ES-I3 (cell line): Measurements from ENCODE around the gene CNPY1.

Experiments used
- H3K36me3 ChIP-seq: 2 replicates; pipeline ENCODE4 v1.6.1; 2013; ENCODE audit warnings: mild to moderate bottlenecking, low read length, control low read depth, moderate library complexity; ENCODE audit not compliant: insufficient read depth
- H3K4me1 ChIP-seq: 2 replicates; pipeline ENCODE4 v1.6.1; 2013; ENCODE audit warnings: mild to moderate bottlenecking, control low read depth, low read length; ENCODE audit not compliant: insufficient read depth
- H3K9ac ChIP-seq: 2 replicates; pipeline ENCODE4 v1.6.1; 2013; ENCODE audit warnings: low read depth, mild to moderate bottlenecking, low read length, moderate library complexity
- H3K9me3 ChIP-seq: 2 replicates; pipeline ENCODE4 v1.6.1; 2013; ENCODE audit warnings: mild to moderate bottlenecking, low read length, moderate library complexity; ENCODE audit not compliant: control insufficient read depth, insufficient read depth

CNPY1 gene

GRCh38 chr7:155584261-155584660 lies 37.9 kb upstream of the CNPY1 start:
- no peaks in the 10 kb centered on the region for H3K36me3 ChIP-seq
- H3K9me3 ChIP-seq, result no peaks in the 10 kb centered on the region
- no peak overlapping the region for H3K9ac ChIP-seq
- no peaks in the 10 kb centered on the region for H3K4me1 ChIP-seq

- H3K9ac ChIP-seq, result no peak overlapping the region
- no peaks in the 10 kb centered on the region for H3K9me3 ChIP-seq
- H3K4me1 ChIP-seq, result no peaks in the 10 kb centered on the region
- H3K36me3 ChIP-seq, result no peaks in the 10 kb centered on the region
Measured at GRCh38 chr7:155583636-155584035, 37.3 kb upstream of the CNPY1 start.

- Histone ChIP-seq H3K9ac (no peak overlapping the region), H3K4me1 (no peaks in the 10 kb centered on the region), H3K36me3 (no peaks in the 10 kb centered on the region), H3K9me3 (no peaks in the 10 kb centered on the region)
Measured at GRCh38 chr7:155581954-155582353, 35.6 kb upstream of the CNPY1 start.

- H3K4me1 ChIP-seq, result no peaks in the 10 kb centered on the region
- no peaks in the 10 kb centered on the region for H3K36me3 ChIP-seq
- no peaks in the 10 kb centered on the region for H3K9me3 ChIP-seq
- H3K9ac ChIP-seq, result no peak overlapping the region
Measured at GRCh38 chr7:155581107-155581830, 34.9 kb upstream of the CNPY1 start.

GRCh38 chr7:155580367-155580766 lies 34.0 kb upstream of the CNPY1 start:
- H3K36me3 ChIP-seq, result no peaks in the 10 kb centered on the region

GRCh38 chr7:155579565-155579964 lies 33.2 kb upstream of the CNPY1 start:
- Histone ChIP-seq H3K4me1 (no peaks in the 10 kb centered on the region), H3K9me3 (no peaks in the 10 kb centered on the region), H3K9ac (no peak overlapping the region), H3K36me3 (no peaks in the 10 kb centered on the region)

More at GRCh38 chr7:155580367-155580766, 34.0 kb upstream of the CNPY1 start:
- no peaks in the 10 kb centered on the region for H3K9me3 ChIP-seq
- H3K9ac ChIP-seq, result no peak overlapping the region
- H3K4me1 ChIP-seq, result no peaks in the 10 kb centered on the region

DNA sequence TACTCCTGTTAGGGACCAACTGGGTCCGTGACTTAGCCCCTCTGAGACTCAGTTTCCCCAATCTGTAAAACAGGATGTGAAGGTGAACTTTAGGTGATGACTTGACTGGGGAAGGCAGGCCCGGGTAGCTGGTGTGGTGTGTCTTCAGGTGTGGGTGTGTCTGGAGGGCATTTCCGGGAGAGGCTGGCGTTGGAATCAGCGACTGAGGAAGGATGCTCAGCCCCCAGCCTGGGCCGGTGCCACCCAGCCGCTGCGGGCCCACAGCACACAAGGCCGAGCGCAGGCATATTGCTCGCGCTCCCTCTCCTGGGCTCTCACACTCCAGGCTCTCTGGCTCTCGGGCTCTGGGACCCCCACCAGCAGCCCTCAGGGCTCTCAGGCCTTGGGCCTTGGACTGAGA lies 31.7 kb upstream of the CNPY1 start:
- Histone ChIP-seq H3K9ac (no peak overlapping the region), H3K4me1 (no peaks in the 10 kb centered on the region), H3K36me3 (no peaks in the 10 kb centered on the region), H3K9me3 (no peaks in the 10 kb centered on the region)

DNA sequence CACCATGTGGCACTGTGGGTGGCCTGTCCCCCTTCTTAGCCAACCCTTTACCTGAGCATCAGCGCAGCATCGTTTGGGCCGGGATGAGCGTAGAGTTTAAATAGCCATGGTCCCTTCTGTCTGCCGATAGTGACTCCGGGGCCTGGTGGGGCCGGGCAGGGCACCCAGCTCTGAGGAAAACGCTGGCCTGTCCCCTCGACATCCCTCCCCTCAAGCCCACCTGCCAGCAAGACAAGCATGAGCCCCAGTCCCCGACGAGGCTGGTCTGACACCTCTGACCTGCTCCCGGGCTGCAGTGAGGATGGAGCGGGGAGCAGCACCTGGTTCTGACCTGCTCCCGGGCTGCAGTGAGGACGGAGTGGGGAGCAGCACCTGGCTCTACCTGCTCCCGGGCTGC lies 31.1 kb upstream of the CNPY1 start:
- Histone ChIP-seq H3K4me1 (no peaks in the 10 kb centered on the region), H3K9me3 (no peaks in the 10 kb centered on the region), H3K9ac (no peak overlapping the region), H3K36me3 (no peaks in the 10 kb centered on the region)

GRCh38 chr7:155576900-155577508 lies 30.6 kb upstream of the CNPY1 start:
- Histone ChIP-seq H3K36me3 (no peaks in the 10 kb centered on the region), H3K4me1 (no peaks in the 10 kb centered on the region), H3K9ac (no peak overlapping the region), H3K9me3 (no peaks in the 10 kb centered on the region)

DNA sequence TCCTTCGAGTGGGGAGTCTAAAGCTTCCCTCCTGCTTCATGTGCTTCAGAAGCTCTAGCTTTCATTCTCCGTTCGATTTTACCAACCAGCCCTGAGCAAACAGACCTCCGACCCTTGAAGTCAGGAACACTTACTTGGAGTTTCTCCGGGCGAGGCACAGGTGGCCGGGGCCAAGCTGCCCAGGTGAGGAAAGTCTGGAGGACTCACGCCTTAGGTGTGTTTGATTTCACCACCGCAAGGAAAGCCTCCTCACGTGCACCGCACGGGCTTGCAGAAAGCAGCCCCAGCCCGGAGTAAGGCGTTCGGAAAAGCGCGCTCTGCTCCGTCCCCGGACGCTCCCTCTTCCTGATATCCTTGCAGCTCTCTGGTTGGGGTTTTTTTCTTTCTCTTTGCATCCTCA lies 30.1 kb upstream of the CNPY1 start:
- H3K36me3 ChIP-seq, result no peaks in the 10 kb centered on the region
- H3K4me1 ChIP-seq, result no peaks in the 10 kb centered on the region
- H3K9ac ChIP-seq, result no peak overlapping the region
- no peaks in the 10 kb centered on the region for H3K9me3 ChIP-seq

- Histone ChIP-seq H3K4me1 (no peaks in the 10 kb centered on the region), H3K9ac (no peak overlapping the region), H3K36me3 (no peaks in the 10 kb centered on the region), H3K9me3 (no peaks in the 10 kb centered on the region)
Measured at GRCh38 chr7:155574556-155575290, 28.4 kb upstream of the CNPY1 start.

DNA sequence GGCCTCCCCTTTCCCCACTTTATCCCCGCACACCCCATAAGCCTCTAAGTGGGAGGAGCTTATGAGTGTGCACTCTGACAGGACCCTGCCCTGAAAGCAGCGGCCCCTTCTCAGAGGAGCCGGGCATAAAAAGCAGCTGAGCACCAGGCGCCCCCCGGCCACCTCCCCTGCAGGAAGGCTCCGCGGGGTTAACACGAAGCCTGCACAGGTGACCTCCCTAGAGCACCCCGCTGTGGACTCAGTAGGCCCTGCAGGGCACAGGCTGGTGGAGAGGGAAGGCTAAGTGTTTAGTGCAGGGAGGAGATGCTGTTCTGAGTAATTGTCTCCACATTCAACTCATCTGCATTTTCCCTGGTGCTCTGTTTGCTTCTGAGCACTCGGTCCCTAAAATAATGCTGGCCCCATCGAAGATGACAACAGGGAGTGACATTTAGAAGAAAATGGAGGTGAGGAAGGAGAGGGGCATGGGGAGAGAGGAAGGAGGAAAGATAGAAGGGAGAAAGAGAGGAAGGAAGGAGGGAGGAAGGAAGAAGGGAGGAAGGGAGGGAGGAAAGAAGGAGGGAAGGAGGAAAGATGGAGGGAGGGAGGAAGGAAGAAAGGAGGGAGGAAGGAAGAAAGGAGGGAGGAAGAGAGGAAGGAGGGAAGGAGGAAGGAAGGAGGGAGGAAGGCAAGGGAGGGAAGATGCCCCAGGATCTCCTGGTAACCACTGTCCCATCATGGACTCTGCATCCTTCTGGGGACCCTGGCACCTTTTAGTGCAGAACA lies 25.4 kb upstream of the CNPY1 start:
- no peaks in the 10 kb centered on the region for H3K36me3 ChIP-seq
- H3K9me3 ChIP-seq, result no peaks in the 10 kb centered on the region
- H3K9ac ChIP-seq, result no peak overlapping the region
- H3K4me1 ChIP-seq, result no peaks in the 10 kb centered on the region; the same call in 1 of the 2 replicates

DNA sequence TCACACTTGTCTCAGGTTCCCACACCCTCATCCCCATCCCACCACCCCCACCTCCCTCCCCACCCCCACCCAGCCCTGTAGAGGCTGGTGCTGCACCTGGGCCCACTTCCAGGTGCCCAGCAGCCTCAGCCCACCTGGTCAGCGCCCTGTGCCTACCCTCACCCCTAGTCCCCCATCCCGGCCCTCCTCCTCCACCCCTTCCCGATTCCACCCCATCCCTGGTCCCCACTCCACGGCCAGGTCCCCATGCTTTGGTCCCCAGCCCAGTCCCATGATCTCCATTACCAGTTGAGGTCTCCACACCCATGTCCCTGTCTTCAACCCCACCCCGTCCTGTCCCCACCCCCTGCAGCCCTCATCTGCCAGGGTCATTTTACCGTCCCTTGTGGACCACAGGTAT lies 24.6 kb upstream of the CNPY1 start:
- no peak overlapping the region for H3K9ac ChIP-seq
- H3K9me3 ChIP-seq, result no peaks in the 10 kb centered on the region
- H3K36me3 ChIP-seq, result no peaks in the 10 kb centered on the region
- H3K4me1 ChIP-seq, result no peaks in the 10 kb centered on the region; the same call in 1 of the 2 replicates

GRCh38 chr7:155570171-155570958 lies 24.0 kb upstream of the CNPY1 start:
- no peaks in the 10 kb centered on the region for H3K36me3 ChIP-seq
- H3K4me1 ChIP-seq, result no peaks in the 10 kb centered on the region; the same call in 1 of the 2 replicates
- H3K9me3 ChIP-seq, result no peaks in the 10 kb centered on the region
- H3K9ac ChIP-seq, result no peak overlapping the region
